Fibroblast of villous mesenchyme (primary cell): ENCODE data around the gene MAN2A1. TPM values are rescaled to one million over a fixed set of nuclear protein-coding genes. Genes with fewer than 3 reads are reported as not detected.

Source experiments
- DNase-seq: peaks from one replicate; pipeline ENCODE4 v3.0.0-alpha.2; 2010; ENCODE audit warnings: low read depth
- H3K4me3 ChIP-seq: 2 replicates; pipeline ENCODE4 v1.5.1; 2011; ENCODE audit warnings: low read depth, mild to moderate bottlenecking, low read length
- total RNA-seq: library from RNA; depleted of rRNA; stranded (reverse); fragments of >200 nt; gene quantifications from 2 replicates; pipeline ENCODE4 v1.2.3, GENCODE V29; 2012
- TF ChIP-seq, protein P1 (sequence below): IDR thresholded peaks from 2 replicates; pipeline ENCODE4 v1.5.1; 2012; ENCODE audit warnings: low read depth, mild to moderate bottlenecking, low read length; ENCODE audit not compliant: insufficient read depth

Gene MAN2A1
- total RNA-seq, 1 donor, result 178 TPM

DNA sequence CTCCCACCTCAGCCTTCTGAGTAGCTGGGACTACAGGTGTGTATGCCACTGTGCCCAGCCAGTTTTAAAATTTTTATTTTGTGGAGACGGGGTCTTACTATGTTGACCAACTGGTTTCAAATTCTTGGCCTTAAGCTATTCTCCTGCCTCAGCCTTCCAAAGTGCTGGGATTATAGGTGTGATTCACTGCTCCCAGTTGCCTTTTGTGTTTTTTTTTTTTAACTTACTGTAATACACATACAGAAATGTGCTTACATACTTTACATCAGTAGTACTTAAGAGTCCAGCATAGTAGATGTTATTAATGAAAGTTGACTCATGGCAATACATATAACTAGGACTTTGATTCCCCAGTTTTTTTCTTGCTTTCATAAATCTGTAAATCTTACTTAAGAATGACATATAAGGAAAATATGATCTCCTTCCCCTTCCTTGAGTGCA lies 4.7 kb downstream of the MAN2A1 start:
- DNase-seq, result peak; percentile 43
- TF ChIP-seq, protein P1, sequence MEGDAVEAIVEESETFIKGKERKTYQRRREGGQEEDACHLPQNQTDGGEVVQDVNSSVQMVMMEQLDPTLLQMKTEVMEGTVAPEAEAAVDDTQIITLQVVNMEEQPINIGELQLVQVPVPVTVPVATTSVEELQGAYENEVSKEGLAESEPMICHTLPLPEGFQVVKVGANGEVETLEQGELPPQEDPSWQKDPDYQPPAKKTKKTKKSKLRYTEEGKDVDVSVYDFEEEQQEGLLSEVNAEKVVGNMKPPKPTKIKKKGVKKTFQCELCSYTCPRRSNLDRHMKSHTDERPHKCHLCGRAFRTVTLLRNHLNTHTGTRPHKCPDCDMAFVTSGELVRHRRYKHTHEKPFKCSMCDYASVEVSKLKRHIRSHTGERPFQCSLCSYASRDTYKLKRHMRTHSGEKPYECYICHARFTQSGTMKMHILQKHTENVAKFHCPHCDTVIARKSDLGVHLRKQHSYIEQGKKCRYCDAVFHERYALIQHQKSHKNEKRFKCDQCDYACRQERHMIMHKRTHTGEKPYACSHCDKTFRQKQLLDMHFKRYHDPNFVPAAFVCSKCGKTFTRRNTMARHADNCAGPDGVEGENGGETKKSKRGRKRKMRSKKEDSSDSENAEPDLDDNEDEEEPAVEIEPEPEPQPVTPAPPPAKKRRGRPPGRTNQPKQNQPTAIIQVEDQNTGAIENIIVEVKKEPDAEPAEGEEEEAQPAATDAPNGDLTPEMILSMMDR, result no peak
- H3K4me3 ChIP-seq, result no peak overlapping the region

DNA sequence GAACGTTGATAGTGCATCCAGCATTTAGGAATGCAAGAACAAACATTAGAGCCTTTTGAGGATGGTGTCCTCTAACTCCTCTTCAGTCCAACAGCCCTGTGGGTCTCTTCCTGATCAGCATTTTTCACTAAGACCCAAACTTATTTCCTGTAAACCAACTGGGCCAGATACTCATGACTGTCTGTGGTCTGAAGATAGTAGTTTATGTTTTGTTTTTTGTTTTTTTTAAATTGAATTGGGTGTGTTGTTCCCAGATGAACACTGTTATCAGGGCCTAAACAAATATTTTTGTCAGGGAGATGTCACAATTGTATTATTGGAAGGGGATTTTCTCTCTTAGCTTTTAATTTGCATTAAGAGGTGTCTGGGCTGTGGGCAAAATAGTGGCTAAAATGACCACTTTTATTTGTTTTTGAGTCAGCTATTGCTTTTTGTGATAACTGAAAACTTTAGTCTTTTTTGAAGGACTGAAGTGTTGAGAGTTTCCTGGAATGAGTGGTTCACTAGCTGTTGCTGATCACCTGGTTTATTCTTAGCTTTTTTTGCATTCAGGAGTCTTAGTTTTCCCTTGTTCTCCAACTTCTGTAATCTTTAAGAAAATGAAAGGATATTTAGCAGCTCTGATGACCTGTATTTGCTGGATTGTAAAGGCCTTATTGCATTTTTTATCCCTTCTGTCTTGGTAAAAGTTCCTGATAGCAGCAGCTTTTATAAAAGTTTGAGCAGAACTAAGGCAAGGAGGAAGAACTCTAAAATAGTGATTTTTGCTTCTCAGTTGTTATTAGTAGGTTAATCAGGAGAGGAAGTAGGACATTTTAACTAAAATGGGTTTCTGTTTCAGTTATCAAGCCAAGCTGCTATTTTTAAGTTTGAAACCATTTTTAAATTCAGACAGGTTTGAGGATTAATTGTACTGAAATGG lies 5.5 kb downstream of the MAN2A1 start:
- DNase-seq, result peak; percentile 29

DNA sequence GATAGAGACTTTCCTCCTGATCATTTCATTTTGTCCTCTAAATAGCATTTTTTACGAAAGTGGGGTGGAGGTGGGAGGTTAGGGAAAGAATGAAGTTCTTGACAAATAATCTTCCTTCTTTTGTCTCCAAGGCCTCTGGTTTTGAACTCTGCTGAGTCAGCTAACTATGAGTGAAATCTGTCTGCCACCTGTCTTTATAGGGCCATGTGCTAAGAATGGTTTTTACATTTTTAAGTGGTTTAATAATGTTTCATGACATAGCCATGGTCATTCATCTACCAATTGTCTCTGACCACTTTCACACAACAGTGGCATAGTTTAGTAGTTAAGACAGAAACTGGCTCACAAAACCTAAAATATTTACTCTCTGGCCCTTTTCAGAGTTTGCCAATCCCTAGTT lies 7.6 kb downstream of the MAN2A1 start:
- no peak overlapping the region for H3K4me3 ChIP-seq
- TF ChIP-seq, protein P1, result no peak
- DNase-seq, result no peak

More for the DNA sequence above, 5.5 kb downstream of the MAN2A1 start:
- TF ChIP-seq, protein P1, result no peak
- H3K4me3 ChIP-seq, result no peak overlapping the region

DNA sequence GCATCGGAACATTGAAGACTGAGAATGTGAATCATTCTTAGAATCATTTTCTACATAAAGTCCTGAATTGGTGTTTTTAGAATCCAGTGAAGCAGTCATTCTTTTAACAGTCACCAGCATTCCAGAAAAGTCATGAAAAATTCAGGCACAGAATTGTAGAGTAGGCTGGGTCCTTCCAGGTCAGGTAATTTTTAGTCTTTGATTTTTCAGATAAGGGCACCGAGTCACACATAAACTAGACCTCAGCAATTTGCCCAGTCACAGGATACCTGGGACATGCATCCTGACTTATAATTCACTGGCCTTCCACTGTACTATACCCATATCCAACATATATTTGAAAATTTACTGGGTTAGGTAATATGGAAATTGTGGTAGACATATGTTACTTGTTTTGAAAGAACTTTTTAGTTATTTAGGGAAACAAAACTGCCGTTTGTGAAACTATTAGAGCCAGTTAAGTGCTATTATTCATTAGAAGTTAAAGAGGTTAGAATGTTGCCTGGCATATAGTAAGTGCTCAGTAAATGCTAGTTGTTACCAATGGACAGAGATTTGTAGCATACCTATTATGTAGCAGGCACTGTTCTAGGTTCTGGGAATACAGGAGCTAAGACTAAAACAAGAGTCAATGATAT lies 10.9 kb downstream of the MAN2A1 start:
- H3K4me3 ChIP-seq, result no peak overlapping the region

DNA sequence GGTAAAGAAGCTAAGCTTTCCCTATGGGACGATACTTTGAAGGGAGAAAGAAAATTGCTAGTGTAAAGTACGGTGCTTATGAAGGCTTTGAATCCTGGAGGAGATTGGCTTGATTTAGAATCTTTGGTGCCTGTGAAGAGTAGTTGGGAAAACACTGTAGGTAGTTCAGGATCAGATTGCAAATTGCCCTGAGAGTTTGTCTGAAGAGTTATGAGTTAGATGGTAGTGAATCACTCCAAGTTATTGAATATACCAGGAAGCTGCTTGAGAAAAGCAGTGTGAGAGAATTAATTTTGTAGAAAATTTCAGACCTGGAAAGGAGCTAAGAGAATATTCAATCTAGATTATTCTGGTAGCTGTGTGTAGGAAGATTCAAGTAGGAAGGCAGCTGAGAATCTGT lies 11.5 kb downstream of the MAN2A1 start:
- TF ChIP-seq, protein P1, result no peak
- no peak overlapping the region for H3K4me3 ChIP-seq
- no peak for DNase-seq

More for the DNA sequence above, 10.9 kb downstream of the MAN2A1 start:
- TF ChIP-seq, protein P1, result no peak
- DNase-seq, result no peak

DNA sequence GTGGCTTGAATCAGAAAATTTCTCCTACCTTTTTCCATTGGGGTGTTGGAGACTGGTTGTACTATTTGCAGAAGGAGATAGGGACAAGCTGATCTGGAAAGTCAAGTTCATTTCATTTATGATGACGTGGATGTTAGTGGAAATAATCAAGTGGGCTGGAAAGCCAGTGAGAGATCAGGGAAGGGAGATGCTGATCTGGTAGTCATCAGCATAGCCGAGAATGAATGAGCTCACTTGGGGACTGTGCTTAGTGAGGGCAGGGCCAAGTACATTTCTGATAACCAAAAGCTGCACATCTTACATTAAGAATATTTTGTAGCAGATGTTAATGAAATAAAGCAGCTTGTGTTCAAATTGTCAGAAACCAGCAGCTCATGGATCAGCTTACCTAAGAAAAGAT lies 12.1 kb downstream of the MAN2A1 start:
- DNase-seq, result no peak
- TF ChIP-seq, protein P1, result no peak
- H3K4me3 ChIP-seq, result no peak overlapping the region
